Activated T-cell treated with anti-CD3 and anti-CD28 coated beads, Interleukin-2, amount 50 U/mL, for 48 hours (primary cell): ENCODE measurements around the gene KIRREL1.

ENCODE experiments used
- DNase-seq, 2 experiments: peaks; one replicate each; pipeline ENCODE4 v3.0.0-alpha.2; 2020

KIRREL1 gene

DNA sequence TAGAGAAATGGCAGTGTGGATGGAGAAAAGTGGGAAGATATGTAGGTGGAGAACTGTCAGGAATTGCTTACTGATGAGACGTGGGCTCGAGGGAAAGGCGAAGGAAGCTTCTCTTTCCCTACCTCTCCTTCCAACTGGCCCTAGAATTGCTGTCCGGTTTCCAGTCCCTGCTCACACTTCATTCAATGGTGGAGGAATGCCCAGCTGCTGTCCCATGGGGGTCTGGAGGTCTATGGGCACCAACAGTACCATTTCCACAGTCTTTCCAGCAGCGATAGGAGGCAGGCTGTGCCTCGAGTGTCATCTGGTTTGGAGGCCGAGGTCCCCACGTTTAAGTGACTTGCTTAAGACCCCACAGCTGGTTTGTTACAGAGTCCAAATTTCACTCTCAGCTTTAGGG is 155.7 kb downstream of the KIRREL1 start:
- DNase-seq: peak in 1 of 2 experiments; percentile 24
